Loucy (cell line): ENCODE measurements around the gene DLGAP1.

ENCODE experiments used
- H2AFZ ChIP-seq: fragments of 200-600 bp; sonication (generic); 2 replicates; pipeline ENCODE4 v1.6.0; 2016; ENCODE audit warnings: antibody characterized with exemption, mild to moderate bottlenecking, low read length, moderate library complexity
- H3F3A ChIP-seq: fragments of 200-600 bp; 2 replicates; pipeline ENCODE4 v1.6.0; 2016; ENCODE audit warnings: antibody characterized with exemption, low read depth, mild to moderate bottlenecking
- H3K27me3 ChIP-seq: fragments of 200-600 bp; sonication (generic); 2 replicates; pipeline ENCODE4 v1.6.1; 2014; ENCODE audit warnings: low read length, mild to moderate bottlenecking; ENCODE audit not compliant: insufficient read depth, poor library complexity, severe bottlenecking
- H3K36me3 ChIP-seq: fragments of 200-600 bp; sonication (generic); 2 replicates; pipeline ENCODE4 v1.6.1; 2016; ENCODE audit warnings: low read length; ENCODE audit not compliant: insufficient read depth
- H3K4me1 ChIP-seq: fragments of 200-600 bp; sonication (generic); 2 replicates; pipeline ENCODE4 v1.5.1; 2014; ENCODE audit warnings: low read length, mild to moderate bottlenecking; ENCODE audit not compliant: insufficient read depth, poor library complexity, severe bottlenecking
- H3K4me2 ChIP-seq: fragments of 200-600 bp; sonication (generic); 2 replicates; pipeline ENCODE4 v1.6.0; 2014; ENCODE audit warnings: antibody characterized with exemption, low read length, low read depth, mild to moderate bottlenecking; ENCODE audit not compliant: poor library complexity, severe bottlenecking
- H3K4me3 ChIP-seq: fragments of 200-600 bp; sonication (generic); 2 replicates; pipeline ENCODE4 v1.5.1; 2014; ENCODE audit warnings: low read length, mild to moderate bottlenecking, mixed read lengths; ENCODE audit not compliant: poor library complexity, severe bottlenecking
- H3K79me2 ChIP-seq: fragments of 200-600 bp; sonication (generic); 2 replicates; pipeline ENCODE4 v1.6.1; 2014; ENCODE audit warnings: low read length; ENCODE audit not compliant: insufficient read depth
- H3K9ac ChIP-seq: fragments of 200-600 bp; sonication (generic); 2 replicates; pipeline ENCODE4 v1.6.0; 2014; ENCODE audit warnings: mild to moderate bottlenecking, low read depth, low read length, moderate library complexity; ENCODE audit not compliant: poor library complexity, severe bottlenecking
- H3K9me2 ChIP-seq: fragments of 200-600 bp; sonication (generic); replicated peaks from 2 replicates; pipeline ENCODE4 v1.6.1; 2016; ENCODE audit warnings: low read depth, low read length, mixed read lengths
- H3K9me3 ChIP-seq: fragments of 200-600 bp; sonication (generic); 2 replicates; pipeline ENCODE4 v1.6.1; 2014; ENCODE audit warnings: mild to moderate bottlenecking, antibody characterized with exemption, low read length, low read depth; ENCODE audit not compliant: insufficient read depth
- H4K20me1 ChIP-seq: fragments of 200-600 bp; sonication (generic); 2 replicates; pipeline ENCODE4 v1.6.0; 2014; ENCODE audit warnings: antibody characterized with exemption, low read length, mild to moderate bottlenecking; ENCODE audit not compliant: insufficient read depth, poor library complexity, severe bottlenecking
- EZH2phosphoT487 ChIP-seq: fragments of 200-600 bp; IDR thresholded peaks from 2 replicates; pipeline ENCODE4 v1.6.1; 2018; ENCODE audit warnings: antibody characterized with exemption, mild to moderate bottlenecking, moderate library complexity, borderline replicate concordance
- TF ChIP-seq, protein P1 (sequence below): fragments of 200-600 bp; sonication (generic); conservative IDR thresholded peaks from 2 replicates; pipeline ENCODE4 v1.5.1; 2014; ENCODE audit warnings: mild to moderate bottlenecking, antibody characterized with exemption, low read length

DLGAP1 gene

GRCh38 chr18:4020026-4020425, 435.1 kb downstream of the DLGAP1 start:
- Histone ChIP-seq H3K27me3 (no peaks in the 10 kb centered on the region), H3K79me2 (no peaks in the 10 kb centered on the region), H3F3A (no peaks in the 10 kb centered on the region), H3K36me3 (no peaks in the 10 kb centered on the region), H3K4me2 (no peak overlapping the region), H4K20me1 (no peaks in the 10 kb centered on the region), H3K9me3 (no peaks in the 10 kb centered on the region), H3K9ac (no peak overlapping the region), H3K9me2 (no peaks in the 10 kb centered on the region), H3K4me3 (no peak overlapping the region), H2AFZ (no peak overlapping the region), H3K4me1 (no peaks in the 10 kb centered on the region)
- TF ChIP-seq, protein P1, sequence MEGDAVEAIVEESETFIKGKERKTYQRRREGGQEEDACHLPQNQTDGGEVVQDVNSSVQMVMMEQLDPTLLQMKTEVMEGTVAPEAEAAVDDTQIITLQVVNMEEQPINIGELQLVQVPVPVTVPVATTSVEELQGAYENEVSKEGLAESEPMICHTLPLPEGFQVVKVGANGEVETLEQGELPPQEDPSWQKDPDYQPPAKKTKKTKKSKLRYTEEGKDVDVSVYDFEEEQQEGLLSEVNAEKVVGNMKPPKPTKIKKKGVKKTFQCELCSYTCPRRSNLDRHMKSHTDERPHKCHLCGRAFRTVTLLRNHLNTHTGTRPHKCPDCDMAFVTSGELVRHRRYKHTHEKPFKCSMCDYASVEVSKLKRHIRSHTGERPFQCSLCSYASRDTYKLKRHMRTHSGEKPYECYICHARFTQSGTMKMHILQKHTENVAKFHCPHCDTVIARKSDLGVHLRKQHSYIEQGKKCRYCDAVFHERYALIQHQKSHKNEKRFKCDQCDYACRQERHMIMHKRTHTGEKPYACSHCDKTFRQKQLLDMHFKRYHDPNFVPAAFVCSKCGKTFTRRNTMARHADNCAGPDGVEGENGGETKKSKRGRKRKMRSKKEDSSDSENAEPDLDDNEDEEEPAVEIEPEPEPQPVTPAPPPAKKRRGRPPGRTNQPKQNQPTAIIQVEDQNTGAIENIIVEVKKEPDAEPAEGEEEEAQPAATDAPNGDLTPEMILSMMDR, result no peak
- no peak for TF ChIP-seq EZH2phosphoT487

DNA sequence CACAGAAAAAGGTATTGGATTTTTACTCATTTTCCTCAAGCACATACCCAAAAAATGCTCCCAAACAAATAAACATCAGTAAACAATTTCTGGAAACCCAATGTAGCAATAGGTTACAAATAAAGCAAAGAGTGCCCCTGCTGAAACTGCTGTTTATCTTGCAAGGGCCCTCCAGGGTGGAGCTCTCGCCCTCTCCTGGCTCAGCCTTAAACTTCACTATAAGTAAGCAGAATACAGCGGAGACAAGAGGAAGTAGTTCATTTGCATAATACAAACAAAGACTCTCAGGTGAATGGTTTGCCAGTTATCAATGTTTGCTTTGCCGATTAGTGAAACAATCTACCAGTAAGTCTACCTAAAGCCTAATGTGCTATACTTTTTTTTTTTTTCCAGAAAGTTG, 437.6 kb downstream of the DLGAP1 start:
- H3K9me3 ChIP-seq, result no peaks in the 10 kb centered on the region
- H2AFZ ChIP-seq, result no peak overlapping the region
- H3K4me1 ChIP-seq, result no peaks in the 10 kb centered on the region
- H3K4me2 ChIP-seq, result no peak overlapping the region
- no peak for TF ChIP-seq EZH2phosphoT487
- TF ChIP-seq, protein P1, result no peak; the same call in 1 of the 2 replicates
- H3K79me2 ChIP-seq, result no peaks in the 10 kb centered on the region
- H4K20me1 ChIP-seq, result no peaks in the 10 kb centered on the region
- H3K4me3 ChIP-seq, result no peak overlapping the region
- H3K9me2 ChIP-seq, result no peaks in the 10 kb centered on the region
- H3K9ac ChIP-seq, result no peak overlapping the region
- no peaks in the 10 kb centered on the region for H3F3A ChIP-seq
- H3K27me3 ChIP-seq, result no peaks in the 10 kb centered on the region
- no peaks in the 10 kb centered on the region for H3K36me3 ChIP-seq

DNA sequence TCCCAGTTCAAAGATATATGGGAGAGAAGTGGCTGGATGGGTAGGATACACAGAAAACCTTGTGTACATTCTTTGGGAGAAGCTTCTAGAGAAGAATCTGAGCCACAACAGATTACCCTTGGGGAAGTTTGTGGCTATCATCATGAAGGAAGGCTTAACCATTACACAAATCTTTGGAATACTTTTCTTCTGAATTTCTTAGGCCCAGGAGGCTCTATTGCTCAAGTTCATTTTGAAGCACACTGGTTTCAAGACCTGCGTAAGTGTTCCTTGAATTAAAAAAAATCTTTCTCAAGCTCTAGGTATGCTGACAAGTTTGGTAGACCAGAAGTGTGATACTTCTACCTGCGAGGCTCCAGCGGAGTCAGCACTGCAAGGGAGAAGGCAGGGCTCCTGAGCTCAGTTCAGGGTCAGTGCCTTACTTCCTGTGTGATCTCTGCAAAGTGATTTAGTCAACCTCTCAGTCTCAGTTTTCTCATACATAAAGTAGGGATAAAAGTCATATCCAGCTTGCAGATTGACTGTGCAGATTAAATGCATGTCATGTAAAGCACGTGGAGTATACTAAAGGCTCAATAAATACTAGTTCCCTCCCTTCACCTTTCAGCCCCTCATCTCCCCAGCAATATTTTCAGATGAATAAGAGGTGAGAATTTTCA, 438.6 kb downstream of the DLGAP1 start:
- Histone ChIP-seq H2AFZ (no peak overlapping the region), H3K9me2 (no peaks in the 10 kb centered on the region), H3F3A (no peaks in the 10 kb centered on the region), H3K9me3 (no peaks in the 10 kb centered on the region), H4K20me1 (no peaks in the 10 kb centered on the region), H3K79me2 (no peaks in the 10 kb centered on the region), H3K4me1 (no peaks in the 10 kb centered on the region), H3K36me3 (no peaks in the 10 kb centered on the region), H3K4me2 (no peak overlapping the region), H3K9ac (no peak overlapping the region), H3K27me3 (no peaks in the 10 kb centered on the region), H3K4me3 (no peak overlapping the region)
- TF ChIP-seq, protein P1, result no peak
- no peak for TF ChIP-seq EZH2phosphoT487
